Uterus (tissue), 4 donors: ENCODE results near the gene HCAR1. TPM values are rescaled to one million over a fixed set of nuclear protein-coding genes. Genes with fewer than 3 reads are reported as not detected.
A peak's percentile ranks its signal among the peaks of the same experiment; 100 is the strongest.

Experiments
- DNase-seq, 2 donors: peaks; one replicate each; pipeline ENCODE4 v3.0.0-alpha.2; 2019 to 2020
- H3K27ac ChIP-seq, 2 donors: fragments of 200-600 bp; sonication (generic); 1 replicate in 1 of 2; 2 replicates in 1 of 2; pipeline ENCODE4 v1.5.1; 2016 to 2018
- H3K27me3 ChIP-seq, 2 donors: fragments of 200-600 bp; sonication (generic); one replicate each; pipeline ENCODE4 v1.5.1; 2018 to 2019; ENCODE audit warnings: control low read depth in 1 of 2
- H3K36me3 ChIP-seq, 2 donors: fragments of 200-600 bp; sonication (generic); one replicate each; pipeline ENCODE4 v1.5.1; 2019; ENCODE audit warnings: control low read depth in 1 of 2
- H3K4me1 ChIP-seq, 2 donors: fragments of 200-600 bp; sonication (generic); one replicate each; pipeline ENCODE4 v1.5.1; 2018 to 2019; ENCODE audit warnings: control low read depth in 1 of 2
- H3K4me3 ChIP-seq, 2 donors: fragments of 200-600 bp; sonication (generic); 1 replicate in 1 of 2; 2 replicates in 1 of 2; pipeline ENCODE4 v1.5.1; 2018 to 2019; ENCODE audit warnings: mild to moderate bottlenecking in 1 of 2
- H3K9me3 ChIP-seq, 2 donors: fragments of 200-600 bp; sonication (generic); one replicate each; pipeline ENCODE4 v1.5.1; 2019; ENCODE audit warnings: control low read depth in 1 of 2
- CTCF ChIP-seq, 4 experiments: fragments of 200-600 bp in 2 of 4; fragments of 450-650 bp in 2 of 4; sonication (generic) in 2 of 4; IDR thresholded peaks; one replicate each; pipeline ENCODE4 v1.5.1; 2016 to 2019; ENCODE audit warnings: antibody characterized with exemption in 4 of 4, mild to moderate bottlenecking in 2 of 4, moderate library complexity in 1 of 4
- POLR2A ChIP-seq, 2 donors: fragments of 450-650 bp; IDR thresholded peaks; one replicate each; pipeline ENCODE4 v1.6.1; 2016; ENCODE audit warnings: antibody characterized with exemption in 2 of 2, mild to moderate bottlenecking in 1 of 2, moderate library complexity in 1 of 2
- intact Hi-C: fragments of 100-400 bp; cut with DNase I; formaldehyde crosslinking; loops from one replicate; pipeline ENCODE4 v1.15.1; 2023; ENCODE audit warnings: low total_unique reads
- total RNA-seq, 4 donors: library from RNA; depleted of rRNA in 3 of 4; stranded (reverse); fragments of >200 nt in 3 of 4; gene quantifications; one replicate each; pipeline versions ENCODE4 v1.1.0 to v1.2.4, GENCODE V29; 2014 to 2023
- donor health status: DM: yes; HTN: yes; CAD: no.

HCAR1 gene, protein sequence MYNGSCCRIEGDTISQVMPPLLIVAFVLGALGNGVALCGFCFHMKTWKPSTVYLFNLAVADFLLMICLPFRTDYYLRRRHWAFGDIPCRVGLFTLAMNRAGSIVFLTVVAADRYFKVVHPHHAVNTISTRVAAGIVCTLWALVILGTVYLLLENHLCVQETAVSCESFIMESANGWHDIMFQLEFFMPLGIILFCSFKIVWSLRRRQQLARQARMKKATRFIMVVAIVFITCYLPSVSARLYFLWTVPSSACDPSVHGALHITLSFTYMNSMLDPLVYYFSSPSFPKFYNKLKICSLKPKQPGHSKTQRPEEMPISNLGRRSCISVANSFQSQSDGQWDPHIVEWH
- 1 to 10 TPM in 1 of 4 donors, under 1 TPM in 1, not detected in 2; 0.18 to 3.3 TPM for total RNA-seq

GRCh38 chr12:122730215-122731014, at the start of gene HCAR1:
Gene HCAR1, minus strand, starts transcription at chr12:122730844. Its CDS starts 505 bp downstream, at chr12:122730339.
- DNase-seq, result peak in 1 of 2 donors; percentile 28
- H3K4me1 ChIP-seq, result no peaks in the 10 kb centered on the region
- H3K4me3 ChIP-seq, result peak within 1 kb of the TSS; percentile 27 to 36
- TF ChIP-seq POLR2A (IDR thresholded peaks at IDR 0.05) (no peak), CTCF (IDR thresholded peaks at IDR 0.05) (no peak)
- peak within 1 kb of the TSS in 1 of 2 donors; percentile 38 for H3K27ac ChIP-seq
- no peaks in the 10 kb centered on the region for H3K36me3 ChIP-seq
- intact Hi-C loops, result no loop called here
- no peaks in the 10 kb centered on the region for H3K9me3 ChIP-seq
- H3K27me3 ChIP-seq, result no peaks in the 10 kb centered on the region

- no peaks in the 10 kb centered on the region for H3K9me3 ChIP-seq
- no peak overlapping the region for H3K27ac ChIP-seq
- no peaks in the 10 kb centered on the region for H3K36me3 ChIP-seq
- intact Hi-C loops, result no loop called here
- TF ChIP-seq CTCF (IDR thresholded peaks at IDR 0.05), result no peak
- no peak for TF ChIP-seq POLR2A (IDR thresholded peaks at IDR 0.05)
- H3K27me3 ChIP-seq, result no peaks in the 10 kb centered on the region
- DNase-seq, result no peak
- H3K4me3 ChIP-seq, result no peak overlapping the region
- no peaks in the 10 kb centered on the region for H3K4me1 ChIP-seq
Observed at GRCh38 chr12:122757568-122757967, 26.9 kb upstream of the HCAR1 start.

GRCh38 chr12:122754790-122755189, 24.1 kb upstream of the HCAR1 start:
- intact Hi-C loops, result no loop called here
- H3K36me3 ChIP-seq, result no peaks in the 10 kb centered on the region

GRCh38 chr12:122753319-122753650, 22.6 kb upstream of the HCAR1 start:
- H3K36me3 ChIP-seq, result no peaks in the 10 kb centered on the region
- no peaks in the 10 kb centered on the region for H3K9me3 ChIP-seq
- H3K27ac ChIP-seq, result peak overlapping the region; percentile 84
- DNase-seq, result no peak
- peak overlapping the region; percentile 87 to 90 for H3K4me3 ChIP-seq
- no peaks in the 10 kb centered on the region for H3K4me1 ChIP-seq
- H3K27me3 ChIP-seq, result no peaks in the 10 kb centered on the region
- no peak for TF ChIP-seq POLR2A (IDR thresholded peaks at IDR 0.05)
- TF ChIP-seq CTCF (IDR thresholded peaks at IDR 0.05), result no peak
- intact Hi-C loops, result no loop called here

More at GRCh38 chr12:122754790-122755189, 24.1 kb upstream of the HCAR1 start:
- no peak for TF ChIP-seq POLR2A (IDR thresholded peaks at IDR 0.05)
- TF ChIP-seq CTCF (IDR thresholded peaks at IDR 0.05), result no peak
- Histone ChIP-seq H3K4me3 (no peak overlapping the region), H3K27ac (no peak overlapping the region), H3K27me3 (no peaks in the 10 kb centered on the region), H3K4me1 (no peaks in the 10 kb centered on the region), H3K9me3 (no peaks in the 10 kb centered on the region)
- DNase-seq, result no peak
